ENCODE results near the gene PCDHGA1. TPM values are rescaled to one million over a fixed set of nuclear protein-coding genes. Genes with fewer than 3 reads are reported as not detected.
A peak's percentile ranks its signal among the peaks of the same experiment; 100 is the strongest.
"Not testable (repeated sequence)": the region's sequence is repeated elsewhere in the genome, so short reads cannot be mapped to it uniquely, and the experiment has no call there.

PCDHGA1 gene
- total RNA-seq, 4 donors from 2014 or later, result 0.12 to 2.2 (median 0.59) TPM

GRCh38 chr5:141412854-141413539, 82.7 kb downstream of the PCDHGA1 start, which contains the start of gene PCDHGA10:
Gene PCDHGA10 (plus strand): TSS chr5:141412987. CDS start chr5:141413176, 189 bp downstream.
- ATAC-seq (ENCODE audit: low FRiP score) (no peak), DNase-seq (ENCODE audit: low spot score) (no peak)
- no peak for TF ChIP-seq CTCF (IDR thresholded peaks at IDR 0.05)

GRCh38 chr5:141413540-141414069, 83.3 kb downstream of the PCDHGA1 start:
- no peak for DNase-seq (ENCODE audit: low spot score)
- ATAC-seq (ENCODE audit: low FRiP score), result no peak
- TF ChIP-seq CTCF (IDR thresholded peaks at IDR 0.05), result no peak

GRCh38 chr5:141414548-141415274, 84.4 kb downstream of the PCDHGA1 start:
- not testable (repeated sequence) for ATAC-seq (ENCODE audit: low FRiP score); DNase-seq (ENCODE audit: low spot score)

GRCh38 chr5:141415275-141415618, 84.9 kb downstream of the PCDHGA1 start:
- DNase-seq (ENCODE audit: low spot score); ATAC-seq (ENCODE audit: low FRiP score): not testable (repeated sequence)

- peak in 1 of 3 donors; percentile 23 for TF ChIP-seq CTCF (IDR thresholded peaks at IDR 0.05)
- peak; percentile 70 for ATAC-seq (ENCODE audit: low FRiP score)
- DNase-seq (ENCODE audit: low spot score), result not testable (repeated sequence)
Measured at GRCh38 chr5:141417494-141418172, 87.3 kb downstream of the PCDHGA1 start, which contains the start of gene PCDHGB7. Gene PCDHGB7 (plus strand): TSS chr5:141417677. CDS start chr5:141417860, 183 bp downstream.

GRCh38 chr5:141419074-141419880, 89.0 kb downstream of the PCDHGA1 start:
- ATAC-seq (ENCODE audit: low FRiP score) (no peak), DNase-seq (ENCODE audit: low spot score) (no peak)
- TF ChIP-seq CTCF (IDR thresholded peaks at IDR 0.05), result no peak

- ATAC-seq (ENCODE audit: low FRiP score) (no peak), DNase-seq (ENCODE audit: low spot score) (no peak)
- TF ChIP-seq CTCF (IDR thresholded peaks at IDR 0.05), result no peak
Measured at GRCh38 chr5:141420855-141421488, 90.7 kb downstream of the PCDHGA1 start, which contains the start of gene PCDHGA11. Gene PCDHGA11 (plus strand): TSS chr5:141421051. CDS start chr5:141421228, 177 bp downstream.

All from omental fat pad (tissue), 4 donors.